Neural cell (in vitro differentiated cells): ENCODE measurements around the gene DGKG. TPM values are rescaled to one million over a fixed set of nuclear protein-coding genes. Genes with fewer than 3 reads are reported as not detected.

Source experiments
- H2AFZ ChIP-seq: fragments of 200-600, 300-800 bp; sonication (generic), shearing (Covaris generic); 2 replicates; pipeline ENCODE4 v1.6.0; 2014; ENCODE audit warnings: low read depth, mild to moderate bottlenecking, antibody characterized with exemption, low read length, moderate library complexity
- H3F3A ChIP-seq: fragments of 200-600 bp; shearing (Covaris generic); 2 replicates; pipeline ENCODE4 v1.6.1; 2016; ENCODE audit warnings: mild to moderate bottlenecking, moderate library complexity, mixed read lengths, antibody characterized with exemption, low read length; ENCODE audit not compliant: insufficient read depth, poor library complexity, severe bottlenecking
- H3K27ac ChIP-seq: fragments of 200-600, 300-800 bp; sonication (generic), shearing (Covaris generic); 2 replicates; pipeline ENCODE4 v1.5.1; 2014; ENCODE audit warnings: mild to moderate bottlenecking, low read length, moderate library complexity
- H3K27me3 ChIP-seq: fragments of 300-800, 200-600 bp; sonication (generic), shearing (Covaris generic); 2 replicates; pipeline ENCODE4 v1.6.0; 2014; ENCODE audit warnings: mild to moderate bottlenecking, low read depth, low read length, moderate library complexity; ENCODE audit not compliant: insufficient read depth
- H3K36me3 ChIP-seq: fragments of 300-800, 200-600 bp; sonication (generic), shearing (Covaris generic); 2 replicates; pipeline ENCODE4 v1.5.1; 2014; ENCODE audit warnings: mild to moderate bottlenecking, antibody characterized with exemption, low read length, moderate library complexity; ENCODE audit not compliant: insufficient read depth
- H3K4me2 ChIP-seq: fragments of 300-800, 200-600 bp; sonication (generic), shearing (Covaris generic); 2 replicates; pipeline ENCODE4 v1.6.0; 2014; ENCODE audit warnings: mild to moderate bottlenecking, low read length
- H3K4me3 ChIP-seq: fragments of 300-800, 200-600 bp; sonication (generic), shearing (Covaris generic); 2 replicates; pipeline ENCODE4 v1.5.1; 2014; ENCODE audit warnings: mild to moderate bottlenecking, low read length, moderate library complexity
- H3K79me2 ChIP-seq: fragments of 200-600 bp; shearing (Covaris generic); replicated peaks from 2 replicates; pipeline ENCODE4 v1.6.0; 2014; ENCODE audit warnings: mild to moderate bottlenecking, low read length, moderate library complexity; ENCODE audit not compliant: insufficient read depth
- H3K9ac ChIP-seq: fragments of 300-800, 200-600 bp; sonication (generic), shearing (Covaris generic); 2 replicates; pipeline ENCODE4 v1.6.1; 2016; ENCODE audit warnings: mild to moderate bottlenecking, low read length, mixed read lengths
- H3K9me2 ChIP-seq: fragments of 200-600 bp; shearing (Covaris generic); 2 replicates; pipeline ENCODE4 v1.6.1; 2016; ENCODE audit warnings: mild to moderate bottlenecking, low read length, mixed read lengths; ENCODE audit not compliant: insufficient read depth
- H3K9me3 ChIP-seq: fragments of 200-600, 300-800 bp; sonication (generic), shearing (Covaris generic); 2 replicates; pipeline ENCODE4 v1.6.1; 2016; ENCODE audit warnings: mild to moderate bottlenecking, mixed run types, low read length, moderate library complexity, mixed read lengths
- H4K20me1 ChIP-seq: fragments of 200-600 bp; shearing (Covaris generic); 2 replicates; pipeline ENCODE4 v1.6.1; 2016; ENCODE audit warnings: mild to moderate bottlenecking, mixed run types; ENCODE audit not compliant: insufficient read depth
- EP300 ChIP-seq: fragments of 450-650 bp; conservative IDR thresholded peaks from 2 replicates; pipeline ENCODE4 v1.6.1; 2014; ENCODE audit warnings: antibody characterized with exemption, mild to moderate bottlenecking, moderate library complexity; ENCODE audit not compliant: poor library complexity, severe bottlenecking
- EZH2 ChIP-seq: fragments of 200-600, 300-800 bp; shearing (Covaris generic), sonication (generic); IDR thresholded peaks from 2 replicates; pipeline ENCODE4 v1.6.1; 2014; ENCODE audit warnings: antibody characterized with exemption, low read length, borderline replicate concordance, mild to moderate bottlenecking; ENCODE audit not compliant: insufficient read depth, poor library complexity, severe bottlenecking
- MXI1 ChIP-seq: fragments of 450-650 bp; conservative IDR thresholded peaks from 2 replicates; pipeline ENCODE4 v1.6.1; 2014; ENCODE audit warnings: antibody characterized with exemption, mild to moderate bottlenecking; ENCODE audit not compliant: poor library complexity, severe bottlenecking
- POLR2AphosphoS5 ChIP-seq: IDR thresholded peaks from 2 replicates; pipeline ENCODE4 v1.6.1; 2012
- RAD21 ChIP-seq: fragments of 450-650 bp; conservative IDR thresholded peaks from 2 replicates; pipeline ENCODE4 v1.6.1; 2014; ENCODE audit warnings: antibody characterized with exemption, mild to moderate bottlenecking, moderate library complexity
- SMC3 ChIP-seq: fragments of 450-650 bp; conservative IDR thresholded peaks from 2 replicates; pipeline ENCODE4 v1.6.1; 2014; ENCODE audit warnings: antibody characterized with exemption, mild to moderate bottlenecking, moderate library complexity; ENCODE audit not compliant: poor library complexity
- TAF1 ChIP-seq: IDR thresholded peaks from 2 replicates; pipeline ENCODE4 v1.6.1; 2012; ENCODE audit warnings: low read depth
- polyA plus RNA-seq: library from polyadenylated mRNA; depleted of rRNA; stranded (reverse); fragments of >200 nt; gene quantifications from 2 replicates; pipeline ENCODE4 v1.2.3, GENCODE V29; 2014
- TF ChIP-seq, protein P1 (sequence below): IDR thresholded peaks from 2 replicates; pipeline ENCODE4 v1.6.1; 2012; ENCODE audit warnings: borderline replicate concordance
- TF ChIP-seq, protein P2 (sequence below): fragments of 450-650 bp; IDR thresholded peaks from 2 replicates; pipeline ENCODE4 v1.5.1; 2014; ENCODE audit warnings: antibody characterized with exemption, mild to moderate bottlenecking, moderate library complexity; ENCODE audit not compliant: poor library complexity, severe bottlenecking

DGKG gene
- polyA plus RNA-seq, 1 donor from 2014 or later, result not detected

DNA sequence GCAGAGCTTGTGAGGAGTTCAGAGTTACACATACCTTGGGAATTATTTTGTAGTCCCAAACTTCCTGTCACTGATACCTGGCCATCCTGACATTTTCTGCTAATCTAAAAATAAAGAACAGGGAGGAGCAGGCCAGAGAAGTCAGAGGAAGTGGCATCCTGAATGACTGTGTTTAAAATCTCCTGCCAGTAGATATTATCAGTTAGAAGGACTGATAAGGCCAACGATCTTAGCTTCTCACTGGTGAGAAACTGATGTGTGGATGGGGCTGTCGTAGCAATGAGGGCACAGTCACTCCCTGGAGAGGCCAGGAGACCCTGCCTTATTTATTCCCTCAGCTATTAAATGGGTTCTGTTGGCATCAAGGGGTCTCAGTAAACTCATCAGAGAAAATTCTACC, 115.1 kb downstream of the DGKG start:
- Histone ChIP-seq H3K9me2 (no peaks in the 10 kb centered on the region), H3K4me3 (no peak overlapping the region), H3K4me2 (no peak overlapping the region), H3K27ac (no peak overlapping the region), H3F3A (no peaks in the 10 kb centered on the region), H3K9ac (no peak overlapping the region), H2AFZ (no peak overlapping the region), H3K79me2 (no peaks in the 10 kb centered on the region), H3K9me3 (no peaks in the 10 kb centered on the region), H4K20me1 (no peaks in the 10 kb centered on the region), H3K36me3 (no peaks in the 10 kb centered on the region), H3K27me3 (no peaks in the 10 kb centered on the region)
- TF ChIP-seq SMC3, result no peak
- TF ChIP-seq, protein P1, sequence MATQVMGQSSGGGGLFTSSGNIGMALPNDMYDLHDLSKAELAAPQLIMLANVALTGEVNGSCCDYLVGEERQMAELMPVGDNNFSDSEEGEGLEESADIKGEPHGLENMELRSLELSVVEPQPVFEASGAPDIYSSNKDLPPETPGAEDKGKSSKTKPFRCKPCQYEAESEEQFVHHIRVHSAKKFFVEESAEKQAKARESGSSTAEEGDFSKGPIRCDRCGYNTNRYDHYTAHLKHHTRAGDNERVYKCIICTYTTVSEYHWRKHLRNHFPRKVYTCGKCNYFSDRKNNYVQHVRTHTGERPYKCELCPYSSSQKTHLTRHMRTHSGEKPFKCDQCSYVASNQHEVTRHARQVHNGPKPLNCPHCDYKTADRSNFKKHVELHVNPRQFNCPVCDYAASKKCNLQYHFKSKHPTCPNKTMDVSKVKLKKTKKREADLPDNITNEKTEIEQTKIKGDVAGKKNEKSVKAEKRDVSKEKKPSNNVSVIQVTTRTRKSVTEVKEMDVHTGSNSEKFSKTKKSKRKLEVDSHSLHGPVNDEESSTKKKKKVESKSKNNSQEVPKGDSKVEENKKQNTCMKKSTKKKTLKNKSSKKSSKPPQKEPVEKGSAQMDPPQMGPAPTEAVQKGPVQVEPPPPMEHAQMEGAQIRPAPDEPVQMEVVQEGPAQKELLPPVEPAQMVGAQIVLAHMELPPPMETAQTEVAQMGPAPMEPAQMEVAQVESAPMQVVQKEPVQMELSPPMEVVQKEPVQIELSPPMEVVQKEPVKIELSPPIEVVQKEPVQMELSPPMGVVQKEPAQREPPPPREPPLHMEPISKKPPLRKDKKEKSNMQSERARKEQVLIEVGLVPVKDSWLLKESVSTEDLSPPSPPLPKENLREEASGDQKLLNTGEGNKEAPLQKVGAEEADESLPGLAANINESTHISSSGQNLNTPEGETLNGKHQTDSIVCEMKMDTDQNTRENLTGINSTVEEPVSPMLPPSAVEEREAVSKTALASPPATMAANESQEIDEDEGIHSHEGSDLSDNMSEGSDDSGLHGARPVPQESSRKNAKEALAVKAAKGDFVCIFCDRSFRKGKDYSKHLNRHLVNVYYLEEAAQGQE, result no peak
- no peak for TF ChIP-seq EP300
- TF ChIP-seq, protein P2, sequence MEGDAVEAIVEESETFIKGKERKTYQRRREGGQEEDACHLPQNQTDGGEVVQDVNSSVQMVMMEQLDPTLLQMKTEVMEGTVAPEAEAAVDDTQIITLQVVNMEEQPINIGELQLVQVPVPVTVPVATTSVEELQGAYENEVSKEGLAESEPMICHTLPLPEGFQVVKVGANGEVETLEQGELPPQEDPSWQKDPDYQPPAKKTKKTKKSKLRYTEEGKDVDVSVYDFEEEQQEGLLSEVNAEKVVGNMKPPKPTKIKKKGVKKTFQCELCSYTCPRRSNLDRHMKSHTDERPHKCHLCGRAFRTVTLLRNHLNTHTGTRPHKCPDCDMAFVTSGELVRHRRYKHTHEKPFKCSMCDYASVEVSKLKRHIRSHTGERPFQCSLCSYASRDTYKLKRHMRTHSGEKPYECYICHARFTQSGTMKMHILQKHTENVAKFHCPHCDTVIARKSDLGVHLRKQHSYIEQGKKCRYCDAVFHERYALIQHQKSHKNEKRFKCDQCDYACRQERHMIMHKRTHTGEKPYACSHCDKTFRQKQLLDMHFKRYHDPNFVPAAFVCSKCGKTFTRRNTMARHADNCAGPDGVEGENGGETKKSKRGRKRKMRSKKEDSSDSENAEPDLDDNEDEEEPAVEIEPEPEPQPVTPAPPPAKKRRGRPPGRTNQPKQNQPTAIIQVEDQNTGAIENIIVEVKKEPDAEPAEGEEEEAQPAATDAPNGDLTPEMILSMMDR, result no peak
- TF ChIP-seq MXI1, result no peak
- TF ChIP-seq EZH2, result no peak
- TF ChIP-seq RAD21, result no peak
- no peak for TF ChIP-seq TAF1
- TF ChIP-seq POLR2AphosphoS5, result no peak

DNA sequence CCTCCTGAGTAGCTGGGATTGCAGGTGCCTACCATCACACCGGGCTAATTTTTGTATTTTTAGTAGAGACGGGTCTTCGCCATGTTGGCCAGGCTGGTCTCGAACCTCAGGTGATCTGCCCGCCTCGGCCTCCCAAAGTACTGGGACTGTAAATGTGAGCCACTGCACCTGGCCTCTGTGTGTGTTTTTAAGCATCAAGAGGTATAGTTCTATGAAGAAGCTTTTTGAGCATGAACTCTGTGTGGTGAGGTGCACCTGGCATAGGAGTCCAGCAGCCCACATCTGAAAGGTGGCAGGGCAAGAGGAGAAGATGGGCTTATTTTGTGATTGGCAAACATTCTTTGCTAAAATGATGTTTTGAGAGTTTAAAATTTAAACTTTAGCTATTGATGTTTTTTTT, 118.0 kb downstream of the DGKG start:
- H3K9me2 ChIP-seq, result no peaks in the 10 kb centered on the region

More for the DNA sequence above, 118.0 kb downstream of the DGKG start:
- no peak overlapping the region for H2AFZ ChIP-seq
- H3F3A ChIP-seq, result no peaks in the 10 kb centered on the region
- no peak overlapping the region for H3K9ac ChIP-seq
- H3K4me2 ChIP-seq, result no peak overlapping the region
- TF ChIP-seq EP300, result no peak
- H3K36me3 ChIP-seq, result no peaks in the 10 kb centered on the region
- H3K27ac ChIP-seq, result no peak overlapping the region
- no peaks in the 10 kb centered on the region for H4K20me1 ChIP-seq
- H3K79me2 ChIP-seq, result no peaks in the 10 kb centered on the region
- no peak overlapping the region for H3K4me3 ChIP-seq
- H3K9me3 ChIP-seq, result no peaks in the 10 kb centered on the region
- no peaks in the 10 kb centered on the region for H3K27me3 ChIP-seq
